ENCODE results near the gene MZT2B. TPM values are rescaled to one million over a fixed set of nuclear protein-coding genes. Genes with fewer than 3 reads are reported as not detected.
"Not testable (repeated sequence)": the region's sequence is repeated elsewhere in the genome, so short reads cannot be mapped to it uniquely, and the experiment has no call there.

The MZT2B gene
- 190 and 207 TPM in 2 replicates for total RNA-seq
- long read RNA-seq, partial matches to known transcripts = 0 of 4 reads
- long read RNA-seq, other reads (novel, unspliced or antisense) = 1 of 4 reads

DNA sequence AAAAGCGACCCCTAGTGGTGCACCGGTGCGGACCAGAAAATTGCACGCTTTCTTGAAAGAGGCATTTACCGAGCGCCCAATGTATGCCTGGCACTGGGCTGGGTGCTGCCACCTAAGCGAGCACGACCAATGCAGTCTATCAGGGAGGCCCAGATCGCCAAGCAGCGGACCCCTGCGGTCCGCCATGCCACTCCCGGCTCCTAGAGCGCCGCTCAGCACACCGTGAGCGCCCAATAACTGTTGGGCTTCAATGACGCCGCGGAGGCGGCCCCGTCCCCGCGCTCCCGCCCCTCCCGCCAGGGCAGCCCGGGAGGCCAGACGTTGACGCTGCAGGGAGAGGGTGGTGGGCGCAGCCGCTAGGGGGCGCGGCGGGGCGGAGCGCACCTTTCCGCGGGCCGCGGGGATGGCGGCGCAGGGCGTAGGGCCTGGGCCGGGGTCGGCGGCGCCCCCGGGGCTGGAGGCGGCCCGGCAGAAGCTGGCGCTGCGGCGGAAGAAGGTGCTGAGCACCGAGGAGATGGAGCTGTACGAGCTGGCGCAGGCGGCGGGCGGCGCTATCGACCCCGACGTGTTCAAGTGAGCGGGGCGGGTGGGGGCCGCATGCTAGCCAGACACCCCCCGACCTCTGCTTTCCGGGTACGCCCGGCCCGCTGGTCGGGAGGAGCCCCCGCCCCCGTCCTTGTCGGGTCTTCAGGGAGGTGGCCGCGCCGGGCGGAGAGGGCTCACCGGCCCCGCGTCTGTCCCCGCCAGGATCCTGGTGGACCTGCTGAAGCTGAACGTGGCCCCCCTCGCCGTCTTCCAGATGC is at the start of gene MZT2B:
Gene MZT2B, plus strand, starts transcription at position 383 of the 803 bp plus-strand sequence. Its CDS starts 21 bp downstream, at position 404.
- peak; percentile 80 for TF ChIP-seq CTCF (IDR thresholded peaks at IDR 0.05; ENCODE audit: unreplicated experiment)
- peaks cover 16% of the 10 kb centered on the region for H3K4me1 Mint-ChIP-seq (ENCODE audit: low read depth)
- peak within 1 kb of the TSS; percentile 96 for H3K27ac Mint-ChIP-seq

DNA sequence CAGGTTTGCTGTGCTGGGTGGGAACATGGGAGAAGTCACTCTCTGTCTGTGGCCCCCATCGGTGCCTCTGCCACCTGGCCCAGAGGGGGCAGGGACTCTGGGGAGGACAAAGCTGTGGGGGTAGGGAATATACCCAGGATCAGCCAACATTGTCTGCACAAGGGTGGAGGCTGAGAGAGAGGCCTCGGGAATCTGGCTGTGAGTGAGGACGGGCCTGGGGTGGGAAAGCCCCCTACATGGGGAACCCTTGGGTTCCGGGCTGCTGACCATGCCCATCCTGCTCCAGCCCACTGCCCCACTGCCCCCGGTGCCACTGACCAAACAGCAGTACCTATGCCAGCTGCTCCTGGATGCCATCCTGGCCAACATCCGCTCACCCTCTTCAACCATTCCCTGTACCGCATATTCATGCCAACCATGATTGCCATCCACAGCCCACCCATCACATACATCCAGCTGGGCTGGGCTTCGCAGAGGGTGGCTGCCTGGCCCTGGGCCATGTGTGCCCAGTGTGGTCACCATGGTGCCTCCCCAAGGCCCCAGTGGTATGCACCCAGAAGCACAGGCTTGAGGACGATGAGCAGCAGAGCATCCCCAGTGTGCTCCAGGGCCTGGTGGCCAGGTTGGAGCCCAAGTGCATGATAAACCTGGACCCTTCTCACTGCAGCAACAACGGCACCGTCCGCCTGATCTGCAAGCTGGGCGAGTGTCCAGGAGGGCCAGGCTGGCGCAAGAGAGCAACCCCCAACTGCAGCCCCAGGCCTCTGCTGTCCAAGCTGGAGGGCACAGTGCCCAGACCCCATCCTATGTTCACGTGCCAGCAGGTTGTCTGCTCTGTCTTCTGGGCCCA is 46.1 kb upstream of the MZT2B start:
- H3K4me3 Mint-ChIP-seq (ENCODE audit: low read depth) = no peak overlapping the region
- no peaks in the 10 kb centered on the region for H3K27me3 Mint-ChIP-seq
- peak; percentile 6 for DNase-seq (ENCODE audit: low spot score, unreplicated experiment)
- no peaks in the 10 kb centered on the region for H3K4me1 Mint-ChIP-seq (ENCODE audit: low read depth)
- no peaks in the 10 kb centered on the region for H3K36me3 Mint-ChIP-seq (ENCODE audit: insufficient read depth)
- H3K9me3 Mint-ChIP-seq (ENCODE audit: low read depth) = no peaks in the 10 kb centered on the region
- no peak overlapping the region for H3K27ac Mint-ChIP-seq
- no peak for TF ChIP-seq CTCF (IDR thresholded peaks at IDR 0.05; ENCODE audit: unreplicated experiment)

More for the DNA sequence above, at the start of gene MZT2B:
- H3K9me3 Mint-ChIP-seq (ENCODE audit: low read depth); H3K36me3 Mint-ChIP-seq (ENCODE audit: insufficient read depth); H3K27me3 Mint-ChIP-seq: not testable (repeated sequence)
- DNase-seq (ENCODE audit: low spot score, unreplicated experiment) = peak; percentile 87
- peak within 1 kb of the TSS; percentile 94 for H3K4me3 Mint-ChIP-seq (ENCODE audit: low read depth)

DNA sequence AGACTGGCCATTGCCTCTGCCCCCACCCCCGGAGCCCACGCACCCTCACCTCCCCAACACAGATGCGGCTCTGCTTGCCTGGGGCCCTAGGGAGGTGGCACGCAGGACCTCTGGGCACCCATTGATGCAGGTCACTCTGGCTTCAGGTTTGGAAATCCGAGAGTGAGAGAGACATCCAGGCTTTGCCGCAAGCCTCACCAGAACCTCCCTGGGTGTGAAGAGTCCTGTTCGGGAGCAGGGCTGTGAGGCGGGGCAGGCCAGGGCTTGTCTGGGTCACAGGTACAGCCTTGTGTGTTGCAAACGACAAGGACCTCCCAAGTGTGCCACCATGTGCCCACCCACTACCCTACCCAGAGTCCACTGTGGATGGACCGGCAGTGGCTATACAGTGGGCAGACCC is 45.5 kb upstream of the MZT2B start:
- DNase-seq (ENCODE audit: low spot score, unreplicated experiment) = peak; percentile 6
- not testable (repeated sequence) for H3K4me1 Mint-ChIP-seq (ENCODE audit: low read depth); H3K4me3 Mint-ChIP-seq (ENCODE audit: low read depth); H3K27ac Mint-ChIP-seq; H3K27me3 Mint-ChIP-seq; H3K9me3 Mint-ChIP-seq (ENCODE audit: low read depth); H3K36me3 Mint-ChIP-seq (ENCODE audit: insufficient read depth)

DNA sequence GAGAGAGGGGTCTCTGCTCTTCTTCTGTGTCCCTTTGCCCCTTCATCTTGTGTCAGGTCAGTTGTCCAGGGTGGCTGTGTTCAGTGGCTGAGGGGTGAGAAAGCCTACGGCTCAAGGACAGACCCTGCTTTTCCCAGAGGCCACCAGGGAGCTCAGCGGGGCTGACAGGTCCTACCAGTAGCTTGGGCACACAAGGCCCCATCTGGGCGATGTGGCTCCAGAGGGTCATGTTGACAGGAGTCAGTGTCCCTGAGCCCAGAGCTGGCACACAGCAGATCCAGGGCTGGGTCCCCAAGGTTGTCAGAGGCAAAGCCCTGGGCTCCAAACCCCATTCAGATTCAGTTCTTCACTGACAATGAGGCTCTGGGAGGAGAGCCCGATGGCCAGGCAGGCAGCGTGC is 44.9 kb upstream of the MZT2B start:
- not testable (repeated sequence) for H3K27me3 Mint-ChIP-seq; DNase-seq (ENCODE audit: low spot score, unreplicated experiment); H3K4me1 Mint-ChIP-seq (ENCODE audit: low read depth); H3K9me3 Mint-ChIP-seq (ENCODE audit: low read depth); H3K27ac Mint-ChIP-seq; H3K4me3 Mint-ChIP-seq (ENCODE audit: low read depth); H3K36me3 Mint-ChIP-seq (ENCODE audit: insufficient read depth)

DNA sequence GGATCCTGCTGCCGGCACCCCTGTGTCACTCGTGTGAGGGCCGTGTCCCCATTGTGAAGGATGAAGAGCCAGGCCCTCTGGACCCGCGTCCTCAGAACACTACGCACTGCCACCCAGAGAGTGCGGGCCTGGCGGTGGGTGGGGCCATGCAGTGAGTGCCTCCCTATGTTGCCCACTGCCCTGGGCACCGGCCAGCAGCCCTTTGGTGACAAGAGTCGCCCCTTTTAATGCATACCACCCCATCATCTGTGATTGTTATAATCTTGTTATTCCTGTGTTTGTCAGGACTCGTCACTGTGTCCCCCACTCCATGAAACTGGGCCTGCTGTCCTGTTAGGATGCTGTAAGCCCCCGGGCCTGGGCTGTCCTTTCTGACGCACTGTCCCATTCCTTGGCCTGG is 43.7 kb upstream of the MZT2B start:
- not testable (repeated sequence) for DNase-seq (ENCODE audit: low spot score, unreplicated experiment); H3K4me1 Mint-ChIP-seq (ENCODE audit: low read depth); H3K9me3 Mint-ChIP-seq (ENCODE audit: low read depth); H3K36me3 Mint-ChIP-seq (ENCODE audit: insufficient read depth); H3K27me3 Mint-ChIP-seq; H3K4me3 Mint-ChIP-seq (ENCODE audit: low read depth); H3K27ac Mint-ChIP-seq

DNA sequence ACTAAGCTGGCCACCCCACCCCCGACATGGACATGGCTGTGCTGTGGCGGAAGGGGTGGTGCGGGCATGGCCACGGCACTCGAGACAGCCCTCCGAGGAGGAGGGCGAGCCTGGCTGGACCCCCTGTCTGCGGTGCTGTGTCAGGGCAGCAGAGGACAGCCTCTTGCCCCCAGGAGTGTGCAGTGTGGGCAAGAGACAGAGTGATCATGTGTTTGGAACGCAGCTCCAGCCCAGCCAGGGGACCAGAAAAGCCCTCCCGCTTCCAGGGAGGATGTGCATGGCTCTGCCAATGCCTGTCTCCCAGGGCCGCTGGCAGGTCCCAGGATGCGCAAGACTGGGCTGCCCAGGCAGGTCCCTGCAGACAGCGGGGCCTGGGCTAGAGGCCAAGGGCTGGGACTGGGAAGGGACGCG is 43.2 kb upstream of the MZT2B start:
- H3K27ac Mint-ChIP-seq; H3K27me3 Mint-ChIP-seq; H3K4me3 Mint-ChIP-seq (ENCODE audit: low read depth); H3K36me3 Mint-ChIP-seq (ENCODE audit: insufficient read depth); DNase-seq (ENCODE audit: low spot score, unreplicated experiment); H3K9me3 Mint-ChIP-seq (ENCODE audit: low read depth); H3K4me1 Mint-ChIP-seq (ENCODE audit: low read depth): not testable (repeated sequence)

DNA sequence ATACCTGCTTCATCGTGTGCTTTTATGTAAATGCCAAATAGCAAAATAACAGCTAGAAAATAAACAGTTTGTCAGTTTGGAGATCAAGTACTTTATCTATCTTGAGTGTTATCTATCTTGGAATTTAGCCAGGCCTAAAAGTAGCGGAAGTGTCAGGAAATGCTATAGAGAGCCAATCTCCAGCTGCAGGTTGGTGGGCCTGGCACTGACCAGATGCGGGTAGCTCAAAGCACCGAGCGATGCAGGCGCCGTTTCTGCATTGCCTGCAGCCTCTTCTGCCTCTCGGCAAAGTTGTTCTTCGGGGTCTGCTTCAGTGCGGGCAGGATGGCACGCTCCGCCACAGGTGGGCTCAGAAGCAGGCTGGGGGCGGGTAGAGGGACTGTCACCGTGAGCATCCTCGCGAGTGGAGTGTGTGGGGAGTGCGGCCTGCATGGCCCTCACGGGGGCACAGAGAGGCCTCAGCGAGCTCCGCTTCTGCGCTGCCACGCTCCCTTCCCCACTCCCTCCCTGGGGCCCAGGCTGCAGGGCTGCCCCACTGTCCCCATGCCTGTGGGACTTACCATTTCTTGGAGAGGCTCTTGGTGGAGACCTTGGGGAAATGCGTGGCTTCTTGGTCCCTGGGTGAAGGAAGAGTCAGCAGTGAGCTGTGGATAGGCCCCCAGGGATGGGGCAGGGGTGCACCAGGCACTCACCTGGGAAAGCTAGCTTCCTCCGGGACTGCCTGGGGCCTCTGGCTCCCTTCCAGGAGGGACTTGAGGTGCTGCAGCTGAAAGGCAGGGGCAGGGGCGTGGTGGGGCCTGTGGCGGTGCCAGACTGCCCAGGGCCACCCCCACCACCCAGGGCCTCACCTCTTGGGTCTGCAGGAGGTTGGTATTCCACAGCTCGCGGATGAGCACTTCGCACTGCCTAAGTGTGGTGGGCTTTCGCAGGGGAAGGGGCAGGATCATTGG is 42.5 kb upstream of the MZT2B start:
- not testable (repeated sequence) for H3K4me3 Mint-ChIP-seq (ENCODE audit: low read depth); H3K9me3 Mint-ChIP-seq (ENCODE audit: low read depth); H3K4me1 Mint-ChIP-seq (ENCODE audit: low read depth); H3K27me3 Mint-ChIP-seq; H3K36me3 Mint-ChIP-seq (ENCODE audit: insufficient read depth); H3K27ac Mint-ChIP-seq
- DNase-seq (ENCODE audit: low spot score, unreplicated experiment) = peak; percentile 4

DNA sequence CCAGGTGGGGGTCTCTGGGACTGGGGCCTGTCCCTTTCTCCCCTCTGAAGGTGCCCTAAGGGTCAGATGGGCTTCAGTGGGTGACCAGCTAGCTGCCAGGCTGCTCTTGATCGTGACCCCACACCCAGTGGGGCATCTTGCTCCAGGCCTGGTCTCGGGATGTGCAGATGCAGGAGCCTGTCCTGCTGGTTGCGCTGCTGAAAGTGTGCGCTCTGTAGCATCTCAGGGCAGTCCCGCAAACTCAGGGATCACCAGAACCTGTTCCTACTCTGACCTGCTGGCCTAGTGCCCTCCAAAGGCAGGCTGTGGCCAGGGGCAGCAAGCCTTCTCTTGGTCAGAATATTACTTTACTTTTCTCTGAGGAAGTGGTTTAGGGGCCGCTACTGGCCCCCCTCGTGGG is 41.5 kb upstream of the MZT2B start:
- not testable (repeated sequence) for H3K4me3 Mint-ChIP-seq (ENCODE audit: low read depth); H3K27me3 Mint-ChIP-seq; H3K9me3 Mint-ChIP-seq (ENCODE audit: low read depth); H3K27ac Mint-ChIP-seq; H3K4me1 Mint-ChIP-seq (ENCODE audit: low read depth); H3K36me3 Mint-ChIP-seq (ENCODE audit: insufficient read depth)
- DNase-seq (ENCODE audit: low spot score, unreplicated experiment) = peak; percentile 7

DNA sequence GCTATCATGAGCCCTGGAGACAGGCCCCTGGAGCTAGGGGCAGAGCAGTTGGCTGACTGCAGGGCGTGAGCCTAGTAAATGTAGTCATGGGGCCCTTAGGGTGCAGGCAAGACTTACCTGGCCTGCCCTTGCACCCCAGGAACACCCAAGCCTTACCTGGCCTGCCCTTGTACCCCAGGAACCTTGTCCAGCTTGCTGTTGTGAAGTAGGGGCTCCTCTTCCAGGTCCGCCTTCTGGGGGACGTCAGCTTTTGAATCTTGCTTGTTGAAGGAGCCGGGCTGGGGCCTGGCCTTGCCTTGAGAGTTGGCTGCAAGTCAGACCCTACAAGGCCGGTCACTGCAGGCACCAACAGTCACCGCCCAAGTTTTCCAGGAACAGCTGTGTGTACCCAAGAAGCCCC is 41.1 kb upstream of the MZT2B start:
- H3K36me3 Mint-ChIP-seq (ENCODE audit: insufficient read depth); H3K27ac Mint-ChIP-seq; H3K4me3 Mint-ChIP-seq (ENCODE audit: low read depth); H3K4me1 Mint-ChIP-seq (ENCODE audit: low read depth); H3K9me3 Mint-ChIP-seq (ENCODE audit: low read depth); H3K27me3 Mint-ChIP-seq; DNase-seq (ENCODE audit: low spot score, unreplicated experiment): not testable (repeated sequence)

GRCh38 chr2:130141645-130142370 is 40.3 kb upstream of the MZT2B start:
- H3K4me3 Mint-ChIP-seq (ENCODE audit: low read depth); H3K36me3 Mint-ChIP-seq (ENCODE audit: insufficient read depth); H3K27ac Mint-ChIP-seq; H3K4me1 Mint-ChIP-seq (ENCODE audit: low read depth); H3K27me3 Mint-ChIP-seq; H3K9me3 Mint-ChIP-seq (ENCODE audit: low read depth); DNase-seq (ENCODE audit: low spot score, unreplicated experiment): not testable (repeated sequence)

Measured in progenitor cell of endocrine pancreas (in vitro differentiated cells).